ENCODE measurements around the gene SLC9A9.

Gene SLC9A9

GRCh38 chr3:143234526-143234925 is 613.7 kb downstream of the SLC9A9 start:
- no peaks in the 10 kb centered on the region for H4K20me1 ChIP-seq (ENCODE audit: insufficient read depth, low read length)
- H3K9me2 ChIP-seq (replicated peaks; ENCODE audit: insufficient read depth, low read length), result no peaks in the 10 kb centered on the region
- H3K36me3 ChIP-seq (replicated peaks; ENCODE audit: insufficient read depth, low read length), result no peaks in the 10 kb centered on the region
- no peak for TF ChIP-seq EZH2 (optimal IDR thresholded peaks at IDR 0.05; ENCODE audit: low read depth, low read length)
- TF ChIP-seq CTCF (IDR thresholded peaks at IDR 0.05; ENCODE audit: low read length), result no peak
- no peak for TF ChIP-seq EZH2phosphoT487 (IDR thresholded peaks at IDR 0.05; ENCODE audit: low read length)
- no peak overlapping the region for H3K9ac ChIP-seq (ENCODE audit: low read length)
- no peak overlapping the region for H2AFZ ChIP-seq (ENCODE audit: low read length)
- H3K4me1 ChIP-seq (ENCODE audit: low read length), result no peaks in the 10 kb centered on the region
- no peak overlapping the region for H3K27ac ChIP-seq (ENCODE audit: low read length)
- no peaks in the 10 kb centered on the region for H3K27me3 ChIP-seq (replicated peaks; ENCODE audit: insufficient read depth, low read length)
- H3F3A ChIP-seq (ENCODE audit: insufficient read depth, low read length), result no peaks in the 10 kb centered on the region
- no peak for DNase-seq
- no peaks in the 10 kb centered on the region for H3K79me2 ChIP-seq (ENCODE audit: low read length)
- no peak overlapping the region for H3K4me3 ChIP-seq (ENCODE audit: low read length)
- no peaks in the 10 kb centered on the region for H3K9me3 ChIP-seq (replicated peaks; ENCODE audit: insufficient read depth, low read length)
- no peak overlapping the region for H3K4me2 ChIP-seq (ENCODE audit: low read depth, low read length)

- H3K9me2 ChIP-seq (replicated peaks; ENCODE audit: insufficient read depth, low read length), result no peaks in the 10 kb centered on the region
- H3K9ac ChIP-seq (ENCODE audit: low read length), result no peak overlapping the region
Measured at GRCh38 chr3:143232981-143233380, 615.3 kb downstream of the SLC9A9 start.

GRCh38 chr3:143228405-143228804 is 619.9 kb downstream of the SLC9A9 start:
- Histone ChIP-seq H3K4me2 (ENCODE audit: low read depth, low read length) (no peak overlapping the region), H3K79me2 (ENCODE audit: low read length) (no peaks in the 10 kb centered on the region), H3K9me2 (replicated peaks; ENCODE audit: insufficient read depth, low read length) (no peaks in the 10 kb centered on the region), H3K36me3 (replicated peaks; ENCODE audit: insufficient read depth, low read length) (no peaks in the 10 kb centered on the region), H3K27me3 (replicated peaks; ENCODE audit: insufficient read depth, low read length) (no peaks in the 10 kb centered on the region), H3K4me3 (ENCODE audit: low read length) (no peak overlapping the region), H3K27ac (ENCODE audit: low read length) (no peak overlapping the region), H4K20me1 (ENCODE audit: insufficient read depth, low read length) (no peaks in the 10 kb centered on the region), H3K4me1 (ENCODE audit: low read length) (no peaks in the 10 kb centered on the region), H2AFZ (ENCODE audit: low read length) (no peak overlapping the region), H3K9me3 (replicated peaks; ENCODE audit: insufficient read depth, low read length) (no peaks in the 10 kb centered on the region), H3K9ac (ENCODE audit: low read length) (no peak overlapping the region), H3F3A (ENCODE audit: insufficient read depth, low read length) (no peaks in the 10 kb centered on the region)
- TF ChIP-seq CTCF (IDR thresholded peaks at IDR 0.05; ENCODE audit: low read length), result no peak
- TF ChIP-seq EZH2 (optimal IDR thresholded peaks at IDR 0.05; ENCODE audit: low read depth, low read length), result no peak
- no peak for TF ChIP-seq EZH2phosphoT487 (IDR thresholded peaks at IDR 0.05; ENCODE audit: low read length)
- no peak for DNase-seq

More at GRCh38 chr3:143232981-143233380, 615.3 kb downstream of the SLC9A9 start:
- H3K4me3 ChIP-seq (ENCODE audit: low read length), result no peak overlapping the region
- no peak for DNase-seq
- H3F3A ChIP-seq (ENCODE audit: insufficient read depth, low read length), result no peaks in the 10 kb centered on the region
- H3K9me3 ChIP-seq (replicated peaks; ENCODE audit: insufficient read depth, low read length), result no peaks in the 10 kb centered on the region
- H2AFZ ChIP-seq (ENCODE audit: low read length), result no peak overlapping the region
- no peaks in the 10 kb centered on the region for H3K27me3 ChIP-seq (replicated peaks; ENCODE audit: insufficient read depth, low read length)
- H3K4me2 ChIP-seq (ENCODE audit: low read depth, low read length), result no peak overlapping the region
- H3K36me3 ChIP-seq (replicated peaks; ENCODE audit: insufficient read depth, low read length), result no peaks in the 10 kb centered on the region
- no peaks in the 10 kb centered on the region for H3K79me2 ChIP-seq (ENCODE audit: low read length)
- no peaks in the 10 kb centered on the region for H3K4me1 ChIP-seq (ENCODE audit: low read length)
- no peaks in the 10 kb centered on the region for H4K20me1 ChIP-seq (ENCODE audit: insufficient read depth, low read length)
- H3K27ac ChIP-seq (ENCODE audit: low read length), result no peak overlapping the region
- no peak for TF ChIP-seq EZH2 (optimal IDR thresholded peaks at IDR 0.05; ENCODE audit: low read depth, low read length)
- TF ChIP-seq CTCF (IDR thresholded peaks at IDR 0.05; ENCODE audit: low read length), result no peak
- no peak for TF ChIP-seq EZH2phosphoT487 (IDR thresholded peaks at IDR 0.05; ENCODE audit: low read length)
